Ureter (tissue), 1 donor: ENCODE results near the gene PLPPR5. TPM values are rescaled to one million over a fixed set of nuclear protein-coding genes. Genes with fewer than 3 reads are reported as not detected.
"Not testable (repeated sequence)": the region's sequence is repeated elsewhere in the genome, so short reads cannot be mapped to it uniquely, and the experiment has no call there.

Experiments
- DNase-seq: peaks from one replicate; pipeline ENCODE4 v3.0.0-alpha.2; 2020; ENCODE audit warnings: low spot score
- total RNA-seq: library from RNA; stranded (reverse); gene quantifications from one replicate; pipeline ENCODE4 v1.2.4, GENCODE V29; 2023
- donor health status: DM: yes; HTN: yes; CAD: no.

Gene PLPPR5
- 0.08 TPM for total RNA-seq

GRCh38 chr1:99004861-99005442, at the start of gene PLPPR5:
TSS of gene PLPPR5 (minus strand) at chr1:99004861. CDS start at chr1:99004671, 190 bp downstream.
- DNase-seq = no peak

- DNase-seq = no peak
Observed at GRCh38 chr1:99051611-99052283, 47.1 kb upstream of the PLPPR5 start.

GRCh38 chr1:99049745-99050144, 45.1 kb upstream of the PLPPR5 start:
- DNase-seq = no peak

- DNase-seq = not testable (repeated sequence)
Observed at GRCh38 chr1:99036746-99037145, 32.1 kb upstream of the PLPPR5 start.

- DNase-seq = no peak
Observed at GRCh38 chr1:99018313-99018712, 13.7 kb upstream of the PLPPR5 start.

- no peak for DNase-seq
Observed at GRCh38 chr1:99017655-99018054, 13.0 kb upstream of the PLPPR5 start.

- DNase-seq = no peak
Observed at GRCh38 chr1:99010679-99011078, 6.0 kb upstream of the PLPPR5 start.

- DNase-seq = no peak
Observed at GRCh38 chr1:99007366-99007765, 2.7 kb upstream of the PLPPR5 start.

- no peak for DNase-seq
Observed at GRCh38 chr1:99005537-99005942, 879 bp upstream of the PLPPR5 start.

- no peak for DNase-seq
Observed at GRCh38 chr1:99004254-99004860, 304 bp downstream of the PLPPR5 start.

- peak; percentile 39 for DNase-seq
Observed at GRCh38 chr1:99003581-99004253, 944 bp downstream of the PLPPR5 start.

- DNase-seq = no peak
Observed at GRCh38 chr1:98992844-98993243, 11.8 kb downstream of the PLPPR5 start.

- DNase-seq = no peak
Observed at GRCh38 chr1:98991127-98992012, 13.3 kb downstream of the PLPPR5 start.

GRCh38 chr1:98989556-98989907, 15.1 kb downstream of the PLPPR5 start:
- no peak for DNase-seq

- no peak for DNase-seq
Observed at GRCh38 chr1:98988904-98989555, 15.6 kb downstream of the PLPPR5 start.

GRCh38 chr1:98985687-98986086, 19.0 kb downstream of the PLPPR5 start:
- DNase-seq = no peak

GRCh38 chr1:98981917-98982513, 22.6 kb downstream of the PLPPR5 start:
- no peak for DNase-seq

- DNase-seq = no peak
Observed at GRCh38 chr1:98979463-98979862, 25.2 kb downstream of the PLPPR5 start.

GRCh38 chr1:98975810-98976209, 28.9 kb downstream of the PLPPR5 start:
- no peak for DNase-seq

- DNase-seq = no peak
Observed at GRCh38 chr1:98975113-98975512, 29.5 kb downstream of the PLPPR5 start.
